ENCODE results near the gene GABARAPL1. TPM values are rescaled to one million over a fixed set of nuclear protein-coding genes. Genes with fewer than 3 reads are reported as not detected.

GABARAPL1 gene
- total RNA-seq, 1 donor from 2014 or later = 96.2 TPM

- no peaks in the 10 kb centered on the region for H3K27me3 Mint-ChIP-seq
- no peaks in the 10 kb centered on the region for H3K9me3 Mint-ChIP-seq (ENCODE audit: low read depth)
- DNase-seq (ENCODE audit: low spot score, unreplicated experiment) = no peak
- no peaks in the 10 kb centered on the region for H3K36me3 Mint-ChIP-seq (ENCODE audit: insufficient read depth)
- TF ChIP-seq CTCF (IDR thresholded peaks at IDR 0.05; ENCODE audit: unreplicated experiment) = no peak
- no peak overlapping the region for H3K4me3 Mint-ChIP-seq (ENCODE audit: low read depth)
- H3K27ac Mint-ChIP-seq = no peak overlapping the region
- H3K4me1 Mint-ChIP-seq (ENCODE audit: low read depth) = no peaks in the 10 kb centered on the region
These were observed 7.4 kb upstream of the GABARAPL1 start for GRCh38 chr12:10205220-10205807.

- Mint-ChIP-seq H3K27me3 (no peaks in the 10 kb centered on the region), H3K27ac (no peak overlapping the region), H3K4me1 (ENCODE audit: low read depth) (peaks cover 3% of the 10 kb centered on the region), H3K4me3 (ENCODE audit: low read depth) (no peak overlapping the region), H3K36me3 (ENCODE audit: insufficient read depth) (no peaks in the 10 kb centered on the region), H3K9me3 (ENCODE audit: low read depth) (no peaks in the 10 kb centered on the region)
- TF ChIP-seq CTCF (IDR thresholded peaks at IDR 0.05; ENCODE audit: unreplicated experiment) = no peak
- DNase-seq (ENCODE audit: low spot score, unreplicated experiment) = no peak
These were observed 5.5 kb upstream of the GABARAPL1 start for GRCh38 chr12:10207136-10207535.

GRCh38 chr12:10210225-10210624, 2.5 kb upstream of the GABARAPL1 start:
- TF ChIP-seq CTCF (IDR thresholded peaks at IDR 0.05; ENCODE audit: unreplicated experiment) = no peak
- Mint-ChIP-seq H3K4me1 (ENCODE audit: low read depth) (peaks cover 18% of the 10 kb centered on the region), H3K9me3 (ENCODE audit: low read depth) (no peaks in the 10 kb centered on the region), H3K4me3 (ENCODE audit: low read depth) (no peak overlapping the region), H3K36me3 (ENCODE audit: insufficient read depth) (peaks cover 2% of the 10 kb centered on the region), H3K27ac (no peak overlapping the region), H3K27me3 (no peaks in the 10 kb centered on the region)
- no peak for DNase-seq (ENCODE audit: low spot score, unreplicated experiment)

GRCh38 chr12:10211101-10211939, 1.4 kb upstream of the GABARAPL1 start:
- Mint-ChIP-seq H3K9me3 (ENCODE audit: low read depth) (no peaks in the 10 kb centered on the region), H3K36me3 (ENCODE audit: insufficient read depth) (peaks cover 2% of the 10 kb centered on the region), H3K4me1 (ENCODE audit: low read depth) (peaks cover 23% of the 10 kb centered on the region), H3K27me3 (no peaks in the 10 kb centered on the region), H3K27ac (peak overlapping the region; percentile 100), H3K4me3 (ENCODE audit: low read depth) (no peak overlapping the region)
- DNase-seq (ENCODE audit: low spot score, unreplicated experiment) = no peak
- no peak for TF ChIP-seq CTCF (IDR thresholded peaks at IDR 0.05; ENCODE audit: unreplicated experiment)

- DNase-seq (ENCODE audit: low spot score, unreplicated experiment) = peak; percentile 92
- no peaks in the 10 kb centered on the region for H3K27me3 Mint-ChIP-seq
- peaks cover 23% of the 10 kb centered on the region for H3K4me1 Mint-ChIP-seq (ENCODE audit: low read depth)
- H3K36me3 Mint-ChIP-seq (ENCODE audit: insufficient read depth) = peaks cover 2% of the 10 kb centered on the region
- peak overlapping the region; percentile 89 for H3K4me3 Mint-ChIP-seq (ENCODE audit: low read depth)
- peak overlapping the region; percentile 100 for H3K27ac Mint-ChIP-seq
- H3K9me3 Mint-ChIP-seq (ENCODE audit: low read depth) = no peaks in the 10 kb centered on the region
- TF ChIP-seq CTCF (IDR thresholded peaks at IDR 0.05; ENCODE audit: unreplicated experiment) = no peak
These were observed 538 bp upstream of the GABARAPL1 start for GRCh38 chr12:10211940-10212738.
